OCI-LY3 (cell line): ENCODE measurements around the gene CGB3.

Source experiments
- H2AFZ ChIP-seq: fragments of 200-600, 300-600 bp; shearing (Covaris generic); 2 replicates; pipeline ENCODE4 v1.6.0; 2014; ENCODE audit warnings: antibody characterized with exemption, low read depth, low read length
- H3K27ac ChIP-seq: fragments of 200-600, 300-600 bp; sonication (generic); 2 replicates; pipeline ENCODE4 v1.5.1; 2014; ENCODE audit warnings: mild to moderate bottlenecking, low read length, moderate library complexity, mixed read lengths
- H3K27me3 ChIP-seq: fragments of 200-600, 300-600 bp; sonication (generic); 2 replicates; pipeline ENCODE4 v1.6.1; 2014; ENCODE audit warnings: low read depth, low read length, mixed read lengths
- H3K36me3 ChIP-seq: fragments of 200-600, 300-600 bp; sonication (generic); replicated peaks from 2 replicates; pipeline ENCODE3; 2014; ENCODE audit warnings: low read depth, low read length, mixed read lengths
- H3K4me1 ChIP-seq: fragments of 300-600, 200-600 bp; sonication (generic); 2 replicates; pipeline ENCODE4 v1.6.1; 2014; ENCODE audit warnings: low read length, mixed read lengths
- H3K4me2 ChIP-seq: fragments of 200-600, 300-600 bp; sonication (generic); 2 replicates; pipeline ENCODE4 v1.6.1; 2014; ENCODE audit warnings: low read length, mixed read lengths
- H3K4me3 ChIP-seq: fragments of 300-600, 200-600 bp; sonication (generic); 2 replicates; pipeline ENCODE4 v1.5.1; 2014; ENCODE audit warnings: antibody characterized with exemption, mild to moderate bottlenecking, low read length, moderate library complexity
- H3K79me2 ChIP-seq: fragments of 300-600, 200-600 bp; shearing (Covaris generic); 2 replicates; pipeline ENCODE4 v1.6.1; 2014; ENCODE audit warnings: mild to moderate bottlenecking, low read length, mixed read lengths
- H3K9ac ChIP-seq: fragments of 300-600, 200-600 bp; shearing (Covaris generic); 2 replicates; pipeline ENCODE4 v1.6.0; 2014; ENCODE audit warnings: mild to moderate bottlenecking, low read length, moderate library complexity
- H3K9me3 ChIP-seq: fragments of 200-600, 300-600 bp; shearing (Covaris generic); 2 replicates; pipeline ENCODE4 v1.6.1; 2014; ENCODE audit warnings: low read length, mixed read lengths; ENCODE audit not compliant: insufficient read depth
- H4K20me1 ChIP-seq: fragments of 200-600, 300-600 bp; sonication (generic); 2 replicates; pipeline ENCODE4 v1.6.1; 2016; ENCODE audit warnings: low read length, mixed read lengths; ENCODE audit not compliant: insufficient read depth
- EZH2phosphoT487 ChIP-seq: fragments of 200-600 bp; shearing (Covaris generic); IDR thresholded peaks from 2 replicates; pipeline ENCODE4 v1.6.1; 2018; ENCODE audit warnings: antibody characterized with exemption, mixed run types, low read depth
- TF ChIP-seq, protein P1 (sequence below): fragments of 200-600, 300-600 bp; sonication (generic); IDR thresholded peaks from 2 replicates; pipeline ENCODE4 v1.5.1; 2014; ENCODE audit warnings: antibody characterized with exemption, low read length, low read depth

CGB3 gene

DNA sequence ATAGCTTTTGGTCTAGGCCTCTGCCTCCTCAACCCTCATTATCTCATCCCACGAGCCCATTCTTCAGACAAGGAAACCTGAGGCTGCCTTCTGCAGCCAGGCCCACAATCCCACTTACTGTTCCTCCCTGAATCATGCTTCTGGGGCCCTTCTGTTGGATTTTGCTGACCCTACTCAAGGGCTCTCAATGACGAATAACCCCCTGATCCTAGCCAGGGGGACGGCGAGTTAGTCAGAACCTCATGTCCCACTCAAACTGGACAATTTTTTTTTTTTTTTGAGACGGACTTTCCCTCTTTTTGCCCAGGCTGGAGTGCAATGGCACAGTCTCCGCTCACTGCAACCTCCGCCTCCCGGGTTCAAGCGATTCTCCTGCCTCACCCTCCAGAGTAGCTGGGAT lies 2.0 kb downstream of the CGB3 start:
- Histone ChIP-seq H2AFZ (no peak overlapping the region), H3K9me3 (no peaks in the 10 kb centered on the region), H3K4me2 (no peak overlapping the region), H3K27me3 (no peaks in the 10 kb centered on the region), H4K20me1 (no peaks in the 10 kb centered on the region), H3K36me3 (peaks cover 3% of the 10 kb centered on the region), H3K27ac (no peak overlapping the region), H3K4me3 (no peak overlapping the region), H3K79me2 (no peaks in the 10 kb centered on the region), H3K4me1 (peaks cover 10% of the 10 kb centered on the region), H3K9ac (no peak overlapping the region)
- TF ChIP-seq EZH2phosphoT487: no peak
- TF ChIP-seq, protein P1, sequence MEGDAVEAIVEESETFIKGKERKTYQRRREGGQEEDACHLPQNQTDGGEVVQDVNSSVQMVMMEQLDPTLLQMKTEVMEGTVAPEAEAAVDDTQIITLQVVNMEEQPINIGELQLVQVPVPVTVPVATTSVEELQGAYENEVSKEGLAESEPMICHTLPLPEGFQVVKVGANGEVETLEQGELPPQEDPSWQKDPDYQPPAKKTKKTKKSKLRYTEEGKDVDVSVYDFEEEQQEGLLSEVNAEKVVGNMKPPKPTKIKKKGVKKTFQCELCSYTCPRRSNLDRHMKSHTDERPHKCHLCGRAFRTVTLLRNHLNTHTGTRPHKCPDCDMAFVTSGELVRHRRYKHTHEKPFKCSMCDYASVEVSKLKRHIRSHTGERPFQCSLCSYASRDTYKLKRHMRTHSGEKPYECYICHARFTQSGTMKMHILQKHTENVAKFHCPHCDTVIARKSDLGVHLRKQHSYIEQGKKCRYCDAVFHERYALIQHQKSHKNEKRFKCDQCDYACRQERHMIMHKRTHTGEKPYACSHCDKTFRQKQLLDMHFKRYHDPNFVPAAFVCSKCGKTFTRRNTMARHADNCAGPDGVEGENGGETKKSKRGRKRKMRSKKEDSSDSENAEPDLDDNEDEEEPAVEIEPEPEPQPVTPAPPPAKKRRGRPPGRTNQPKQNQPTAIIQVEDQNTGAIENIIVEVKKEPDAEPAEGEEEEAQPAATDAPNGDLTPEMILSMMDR: no peak

DNA sequence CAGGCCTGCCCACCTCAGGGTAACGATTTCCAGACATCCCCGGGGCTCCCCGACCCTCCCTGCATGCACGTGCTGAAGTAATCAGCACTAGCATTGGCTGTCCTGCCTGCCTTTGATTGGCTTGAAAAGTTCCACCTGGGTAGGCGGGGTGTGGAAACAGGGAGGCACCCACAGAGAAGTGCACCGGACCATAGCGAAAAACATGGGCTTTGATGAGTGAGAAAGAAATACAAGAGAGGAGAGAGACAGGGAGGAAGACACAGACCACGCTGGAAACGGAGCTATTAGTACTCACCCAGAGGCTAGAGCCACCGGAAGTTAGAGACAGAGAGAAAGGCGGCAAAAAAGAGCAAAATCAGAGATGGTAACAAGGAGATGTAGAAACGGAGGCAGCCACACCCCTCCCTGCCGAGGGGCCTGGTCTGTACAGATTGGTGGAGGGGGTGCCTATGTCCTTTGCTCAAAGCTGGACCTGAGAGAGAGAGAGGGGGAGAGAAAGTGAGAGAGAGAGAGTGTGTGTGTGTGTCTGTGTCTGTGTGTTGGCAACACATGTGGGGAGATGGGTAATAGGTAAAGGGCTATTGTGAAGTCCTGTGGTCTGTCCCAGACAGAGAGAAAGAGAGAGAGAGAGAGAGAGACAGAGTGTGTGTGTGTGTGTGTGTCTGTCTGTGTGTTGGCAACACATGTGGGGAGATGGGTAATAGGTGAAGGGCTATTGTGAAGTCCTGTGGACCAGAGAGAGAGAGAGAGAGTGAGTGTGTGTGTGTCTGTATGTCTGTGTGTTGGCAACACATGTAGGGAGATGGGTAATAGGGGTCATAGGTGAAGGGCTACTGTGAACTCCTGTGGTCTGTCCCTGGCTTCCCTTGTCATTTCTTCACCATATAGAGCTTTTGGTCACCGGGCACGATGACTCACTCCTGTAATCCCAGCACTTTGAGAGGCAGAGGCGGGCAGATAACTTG lies 2.9 kb downstream of the CGB3 start:
- Histone ChIP-seq H3K9ac (no peak overlapping the region), H3K36me3 (peaks cover 3% of the 10 kb centered on the region), H3K9me3 (no peaks in the 10 kb centered on the region), H3K27ac (no peak overlapping the region), H2AFZ (peak overlapping the region; percentile 85), H4K20me1 (no peaks in the 10 kb centered on the region), H3K4me1 (peaks cover 10% of the 10 kb centered on the region), H3K79me2 (no peaks in the 10 kb centered on the region), H3K4me2 (peak overlapping the region; percentile 28), H3K27me3 (no peaks in the 10 kb centered on the region), H3K4me3 (peak overlapping the region; percentile 45)
- TF ChIP-seq, protein P1: no peak
- no peak for TF ChIP-seq EZH2phosphoT487

DNA sequence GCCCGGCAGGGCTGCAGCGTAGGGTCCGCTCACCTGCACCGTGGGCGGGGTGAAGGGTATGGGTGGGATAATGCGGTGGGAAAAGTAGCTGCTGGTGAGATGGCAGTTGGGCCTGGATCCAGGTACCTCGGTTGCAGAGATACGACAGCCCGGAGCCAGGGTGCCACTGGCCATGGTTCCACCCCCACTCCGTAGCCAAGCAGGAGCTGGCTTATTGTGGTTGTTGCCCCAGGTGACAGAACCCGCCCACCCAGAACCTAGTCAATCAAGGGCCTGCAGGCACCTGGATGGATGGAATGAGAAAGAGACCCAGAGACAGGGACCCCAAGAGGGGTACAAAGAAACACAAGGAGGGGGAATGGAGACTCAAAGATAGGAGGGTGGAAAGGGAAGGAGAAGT lies 3.8 kb downstream of the CGB3 start:
- Histone ChIP-seq H2AFZ (no peak overlapping the region), H3K4me1 (peaks cover 10% of the 10 kb centered on the region)

More for the DNA sequence above, 3.8 kb downstream of the CGB3 start:
- Histone ChIP-seq H4K20me1 (no peaks in the 10 kb centered on the region), H3K27ac (no peak overlapping the region), H3K4me3 (no peak overlapping the region), H3K79me2 (no peaks in the 10 kb centered on the region), H3K36me3 (peaks cover 9% of the 10 kb centered on the region), H3K27me3 (no peaks in the 10 kb centered on the region), H3K9ac (no peak overlapping the region), H3K9me3 (no peaks in the 10 kb centered on the region), H3K4me2 (peak overlapping the region; percentile 28; the same call in 1 of the 2 replicates)
- no peak for TF ChIP-seq EZH2phosphoT487
- TF ChIP-seq, protein P1: no peak
